Neural progenitor cell (in vitro differentiated cells): ENCODE measurements around the gene KCNAB1.

Source experiments
- CTCF ChIP-seq: fragments of 200-600 bp; sonication (generic); IDR thresholded peaks from 2 replicates; pipeline ENCODE4 v1.5.1; 2017; ENCODE audit warnings: antibody characterized with exemption, mild to moderate bottlenecking
- EZH2 ChIP-seq: fragments of 200-600 bp; sonication (generic); IDR thresholded peaks from 2 replicates; pipeline ENCODE4 v1.6.1; 2017; ENCODE audit warnings: antibody characterized with exemption, mild to moderate bottlenecking, moderate library complexity

GRCh38 chr3:156131241-156131640, 10.9 kb downstream of the KCNAB1 start:
- TF ChIP-seq CTCF (no peak), EZH2 (no peak)
